NCI-H524 (cell line): ENCODE data around the gene TMEM179.

Source experiments
- DNase-seq, 2 experiments: peaks; one replicate each; lab custom pipeline; 2025; lab: John Stamatoyannopoulos, UW

TMEM179 gene

DNA sequence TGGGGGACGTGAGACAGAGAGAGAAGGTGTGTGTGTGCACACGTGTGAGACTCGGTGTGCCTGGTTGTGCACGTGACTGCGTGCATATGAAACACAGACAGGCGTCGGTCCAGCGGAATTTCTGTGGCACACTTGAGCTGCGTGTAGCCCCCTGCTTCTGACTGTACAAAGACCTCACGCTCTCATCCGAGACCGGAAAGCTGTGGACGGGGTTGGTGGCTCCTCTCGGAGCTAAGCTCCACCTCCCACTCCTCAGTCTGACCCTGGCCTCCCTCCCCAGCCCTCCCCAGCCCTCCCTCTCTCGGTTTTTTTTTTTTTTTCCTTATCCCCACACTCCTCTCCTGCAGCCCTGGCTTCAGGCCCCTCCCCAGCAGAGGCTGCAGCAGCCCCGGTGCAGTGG, 33.3 kb downstream of the TMEM179 start:
- no peak for DNase-seq

DNA sequence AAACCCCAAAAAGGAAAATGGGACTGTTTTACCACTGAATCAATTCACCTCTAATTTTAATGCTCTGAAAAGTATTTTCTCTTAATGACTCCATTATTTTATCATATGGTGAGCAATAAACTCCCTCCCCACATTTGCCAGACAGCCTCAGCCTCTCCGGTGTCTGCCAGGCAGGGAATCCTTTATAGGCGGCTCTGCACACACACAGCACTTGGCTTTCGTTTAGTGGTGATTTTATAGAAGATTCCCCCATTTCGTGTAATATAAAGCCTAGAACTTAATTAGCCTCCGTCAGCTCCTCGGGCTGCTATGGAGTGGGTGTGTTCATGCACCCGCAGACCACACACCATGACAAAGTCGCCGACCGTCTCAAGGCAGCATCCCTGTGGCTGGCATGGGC, 35.1 kb downstream of the TMEM179 start:
- DNase-seq, result no peak

GRCh38 chr14:104568620-104569019, 36.0 kb downstream of the TMEM179 start:
- no peak for DNase-seq

- no peak for DNase-seq
Measured at GRCh38 chr14:104567957-104568225, 36.7 kb downstream of the TMEM179 start.

DNA sequence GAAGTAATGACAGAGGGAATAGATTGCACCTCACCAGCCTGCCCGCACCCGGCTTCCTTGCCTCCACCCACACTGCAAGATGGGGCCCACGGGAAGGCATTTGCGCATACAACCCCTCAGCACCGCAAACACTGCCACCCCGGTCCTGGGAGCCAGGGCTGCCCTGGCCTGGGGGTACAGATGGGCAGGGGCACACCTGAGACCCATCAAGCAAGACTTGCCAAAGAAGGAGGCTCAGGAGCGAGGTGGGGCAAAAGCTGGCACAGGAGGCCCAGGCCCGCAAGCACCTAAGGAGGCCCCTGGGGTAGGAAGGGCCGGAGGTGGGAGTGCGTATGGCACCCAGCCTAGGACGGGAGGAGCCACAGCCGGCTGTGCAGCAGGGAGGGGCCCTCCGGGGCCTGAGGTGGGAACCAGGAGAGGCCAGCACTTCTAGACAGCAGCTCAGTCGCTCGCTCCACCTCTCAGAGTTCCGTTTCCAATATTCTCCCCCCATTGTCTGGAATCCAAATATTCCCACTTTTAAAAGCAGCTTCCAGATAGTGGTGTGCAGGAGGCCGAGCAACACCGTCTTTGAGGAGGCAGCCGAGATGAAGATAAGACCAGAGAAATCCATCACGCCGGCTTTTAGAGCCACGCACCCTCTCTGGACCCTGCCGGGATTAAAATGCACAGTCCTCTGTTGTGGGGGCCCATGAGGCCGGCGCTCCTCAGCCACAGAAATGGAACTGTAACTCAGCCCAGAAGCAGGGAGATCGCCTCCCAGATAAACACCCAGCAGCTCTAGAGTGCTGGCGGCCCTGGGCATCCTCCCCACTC, 37.2 kb downstream of the TMEM179 start:
- DNase-seq, result no peak

- no peak for DNase-seq
Measured at GRCh38 chr14:104564744-104565679, 39.6 kb downstream of the TMEM179 start.

GRCh38 chr14:104563742-104564615, 40.6 kb downstream of the TMEM179 start:
- peak; percentile 59 to 84 for DNase-seq

DNA sequence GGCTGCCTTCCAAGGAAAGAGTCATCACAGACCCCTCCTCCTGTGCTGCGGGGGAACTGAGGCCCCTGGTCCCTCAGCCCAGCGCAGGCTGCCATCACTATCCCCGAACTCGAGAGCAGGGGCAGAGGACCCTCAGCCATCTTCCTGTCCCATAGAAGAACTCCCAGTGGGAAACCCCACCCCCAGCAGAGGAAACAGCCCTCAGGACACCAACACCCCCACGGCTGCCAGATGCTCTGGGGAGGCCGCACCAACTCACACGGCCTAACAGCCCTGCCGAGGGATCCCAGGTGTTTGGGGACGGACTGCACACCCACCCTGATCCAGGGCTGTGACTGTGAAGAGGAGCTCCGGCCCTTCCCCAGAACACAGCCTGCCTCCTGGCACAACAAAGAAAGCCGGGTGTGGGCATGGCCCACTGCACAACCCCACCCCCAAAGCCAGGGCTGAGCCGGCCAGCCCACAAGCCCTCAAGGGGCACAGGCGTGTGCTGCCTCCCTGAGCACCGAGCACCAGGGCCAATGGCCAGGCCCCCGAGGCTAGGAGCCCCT, 41.3 kb downstream of the TMEM179 start:
- peak in 1 of 2 experiments; percentile 61 for DNase-seq

GRCh38 chr14:104562606-104563005, 42.0 kb downstream of the TMEM179 start:
- DNase-seq, result no peak

- DNase-seq, result no peak
Measured at GRCh38 chr14:104561632-104562495, 42.7 kb downstream of the TMEM179 start.

GRCh38 chr14:104561124-104561557, 43.4 kb downstream of the TMEM179 start:
- no peak for DNase-seq

DNA sequence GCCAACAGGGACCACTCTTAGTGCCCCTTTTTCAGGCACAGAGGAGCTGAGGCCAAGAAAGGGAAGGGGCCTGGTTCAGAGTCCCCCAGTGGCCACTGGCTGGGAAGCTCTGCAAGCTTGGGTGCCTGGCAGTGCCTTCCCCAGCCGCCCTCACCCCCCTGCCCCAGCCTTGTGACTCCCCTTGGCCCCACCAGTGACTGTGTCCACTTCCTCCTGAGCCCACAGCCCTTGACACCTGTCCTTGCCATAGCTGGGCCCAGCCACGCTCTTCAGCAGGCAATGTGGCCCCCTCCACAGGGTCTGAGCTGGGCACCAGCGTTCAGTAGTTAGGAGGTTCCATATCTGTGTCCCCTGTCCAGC, 44.0 kb downstream of the TMEM179 start:
- no peak for DNase-seq

- no peak for DNase-seq
Measured at GRCh38 chr14:104559804-104560585, 44.6 kb downstream of the TMEM179 start.

DNA sequence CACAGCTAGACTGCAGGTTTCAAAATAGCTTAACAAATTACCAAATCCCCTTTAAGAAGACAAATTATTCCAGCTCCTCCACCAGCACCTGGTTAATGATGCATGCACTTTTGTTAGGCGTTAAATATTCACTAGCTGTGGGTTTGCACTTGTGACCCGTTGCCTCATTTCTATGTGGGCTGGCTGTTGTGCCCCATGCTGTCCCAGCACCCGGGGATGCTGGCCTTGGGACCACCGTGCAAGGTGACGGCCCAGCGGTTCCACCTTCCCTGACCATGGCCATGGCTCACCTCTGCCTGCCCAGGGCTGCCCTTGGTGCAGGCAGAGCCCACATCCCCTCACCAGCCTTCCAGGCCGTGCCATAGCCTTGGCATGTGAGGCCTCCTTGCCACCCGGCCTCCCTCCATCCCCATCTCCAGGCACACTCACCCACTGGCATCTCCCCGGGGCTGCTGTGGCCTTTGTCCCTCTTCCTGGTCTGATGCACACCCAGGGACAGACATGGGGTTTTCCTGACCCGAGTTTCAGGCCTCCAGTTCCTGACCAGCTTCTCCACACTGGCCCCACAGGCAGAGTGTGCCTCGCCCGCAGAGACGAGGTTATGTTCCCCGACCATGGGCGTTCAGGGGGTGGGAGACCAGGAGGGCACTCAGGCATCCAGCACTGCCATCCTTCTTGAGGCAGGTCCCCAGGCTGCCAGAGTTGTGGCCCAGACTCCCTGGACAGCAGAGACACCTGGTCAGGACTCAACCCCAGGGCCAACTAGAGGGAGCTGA, 45.4 kb downstream of the TMEM179 start:
- no peak for DNase-seq

- no peak for DNase-seq
Measured at GRCh38 chr14:104558231-104559027, 46.1 kb downstream of the TMEM179 start.

DNA sequence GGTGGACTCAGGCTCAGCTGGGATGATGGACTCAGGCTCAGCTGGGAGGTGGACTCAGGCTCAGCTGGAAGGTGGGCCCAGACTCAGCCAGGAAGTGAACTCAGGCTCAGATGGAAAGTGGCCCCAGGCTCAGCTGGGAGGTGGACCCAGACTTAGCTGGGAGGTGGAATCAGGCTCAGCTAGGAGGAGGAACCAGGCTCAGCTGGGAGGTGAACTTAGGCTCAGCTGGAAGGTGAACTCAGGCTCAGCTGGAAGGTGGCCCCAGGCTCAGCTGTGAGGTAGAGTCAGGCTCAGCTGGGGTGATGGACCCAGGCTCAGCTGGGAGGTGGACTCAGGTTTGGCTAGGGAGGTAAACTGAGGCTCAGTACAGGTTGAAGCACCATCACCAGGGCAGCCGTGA, 46.8 kb downstream of the TMEM179 start:
- no peak for DNase-seq

DNA sequence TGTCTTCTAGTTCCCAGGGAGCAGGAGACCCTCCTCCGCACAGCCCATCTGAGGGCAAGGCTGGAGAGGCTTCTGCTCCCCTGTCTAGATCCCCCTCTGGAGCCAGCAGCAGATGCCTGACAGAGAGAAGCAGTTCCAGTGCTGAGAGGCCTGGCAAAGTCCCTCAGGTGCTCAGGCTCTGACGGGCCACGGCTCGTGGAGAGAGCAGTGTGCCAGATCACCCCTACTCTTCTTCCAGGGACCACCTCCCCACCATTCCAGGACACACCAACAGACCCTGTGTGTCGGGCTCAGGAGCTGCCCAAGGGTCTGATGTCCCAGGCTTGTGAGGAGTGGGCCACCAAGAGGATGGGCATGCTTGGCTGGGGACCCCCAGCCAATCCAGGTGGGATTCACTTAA, 47.5 kb downstream of the TMEM179 start:
- DNase-seq, result no peak

GRCh38 chr14:104556256-104557021, 48.1 kb downstream of the TMEM179 start:
- DNase-seq, result no peak
